ENCODE results near the gene RANBP9. TPM values are rescaled to one million over a fixed set of nuclear protein-coding genes. Genes with fewer than 3 reads are reported as not detected.

Gene RANBP9
- total RNA-seq, 1 donor from 2014 or later: 33.2 TPM

DNA sequence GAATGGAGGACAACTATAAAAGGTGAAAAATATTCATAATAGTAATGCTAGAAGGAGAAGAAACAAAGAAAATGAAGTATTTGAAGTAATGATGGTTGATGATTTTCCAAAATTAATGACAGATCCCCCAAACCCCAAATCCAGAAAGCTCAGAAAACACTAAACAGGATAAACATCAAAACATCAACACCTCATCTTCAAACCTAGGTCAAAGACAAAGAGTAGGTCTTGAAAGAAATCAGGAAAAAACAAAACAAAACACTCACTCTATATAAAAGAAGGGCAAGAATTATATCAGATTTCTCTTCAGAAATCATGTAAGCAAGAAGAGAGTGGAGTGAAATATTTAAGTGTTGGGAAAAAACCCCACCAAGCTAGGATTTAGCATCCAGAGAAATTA lies 38.7 kb downstream of the RANBP9 start:
- no peak for DNase-seq
- Histone ChIP-seq H3K4me3 (no peak overlapping the region), H3K9me3 (replicated peaks) (peaks cover 17% of the 10 kb centered on the region), H3K4me1 (peaks cover 24% of the 10 kb centered on the region), H3K36me3 (no peaks in the 10 kb centered on the region), H3K27ac (replicated peaks) (no peak overlapping the region), H3K27me3 (ENCODE audit: low read depth) (no peaks in the 10 kb centered on the region)
- TF ChIP-seq, protein P1, sequence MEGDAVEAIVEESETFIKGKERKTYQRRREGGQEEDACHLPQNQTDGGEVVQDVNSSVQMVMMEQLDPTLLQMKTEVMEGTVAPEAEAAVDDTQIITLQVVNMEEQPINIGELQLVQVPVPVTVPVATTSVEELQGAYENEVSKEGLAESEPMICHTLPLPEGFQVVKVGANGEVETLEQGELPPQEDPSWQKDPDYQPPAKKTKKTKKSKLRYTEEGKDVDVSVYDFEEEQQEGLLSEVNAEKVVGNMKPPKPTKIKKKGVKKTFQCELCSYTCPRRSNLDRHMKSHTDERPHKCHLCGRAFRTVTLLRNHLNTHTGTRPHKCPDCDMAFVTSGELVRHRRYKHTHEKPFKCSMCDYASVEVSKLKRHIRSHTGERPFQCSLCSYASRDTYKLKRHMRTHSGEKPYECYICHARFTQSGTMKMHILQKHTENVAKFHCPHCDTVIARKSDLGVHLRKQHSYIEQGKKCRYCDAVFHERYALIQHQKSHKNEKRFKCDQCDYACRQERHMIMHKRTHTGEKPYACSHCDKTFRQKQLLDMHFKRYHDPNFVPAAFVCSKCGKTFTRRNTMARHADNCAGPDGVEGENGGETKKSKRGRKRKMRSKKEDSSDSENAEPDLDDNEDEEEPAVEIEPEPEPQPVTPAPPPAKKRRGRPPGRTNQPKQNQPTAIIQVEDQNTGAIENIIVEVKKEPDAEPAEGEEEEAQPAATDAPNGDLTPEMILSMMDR (IDR thresholded peaks at IDR 0.05; ENCODE audit: borderline replicate concordance): no peak
- intact Hi-C loops (cut with micrococcal nuclease): no loop called here

GRCh38 chr6:13671548-13672127 lies 40.0 kb downstream of the RANBP9 start:
- Histone ChIP-seq H3K27ac (replicated peaks) (no peak overlapping the region), H3K9me3 (replicated peaks) (peaks cover 5% of the 10 kb centered on the region), H3K4me3 (no peak overlapping the region), H3K27me3 (ENCODE audit: low read depth) (no peaks in the 10 kb centered on the region), H3K36me3 (no peaks in the 10 kb centered on the region), H3K4me1 (peaks cover 35% of the 10 kb centered on the region)
- TF ChIP-seq, protein P1 (IDR thresholded peaks at IDR 0.05; ENCODE audit: borderline replicate concordance): no peak
- intact Hi-C loops (cut with micrococcal nuclease): no loop called here
- DNase-seq: no peak

DNA sequence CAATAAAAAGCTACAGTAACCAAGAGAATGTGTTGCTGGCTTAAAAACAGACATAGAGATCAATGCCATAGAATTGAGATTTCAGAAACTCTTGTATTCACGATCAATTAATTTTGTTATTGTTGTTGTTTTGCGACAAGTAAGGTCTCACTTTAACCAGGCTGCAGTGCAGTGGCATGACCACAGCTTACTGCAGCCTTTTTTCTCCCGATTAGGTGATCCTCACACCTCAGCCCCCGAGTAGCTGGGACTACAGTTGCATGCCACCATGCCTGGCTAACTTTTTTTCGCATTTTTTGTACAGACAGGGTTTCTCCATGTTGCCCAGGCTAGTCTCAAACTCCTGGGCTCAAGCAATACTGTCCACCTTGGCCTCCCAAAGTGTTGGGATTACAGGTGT lies 42.2 kb downstream of the RANBP9 start:
- peaks cover 48% of the 10 kb centered on the region for H3K4me1 ChIP-seq
- H3K27me3 ChIP-seq (ENCODE audit: low read depth): no peaks in the 10 kb centered on the region
- H3K36me3 ChIP-seq: no peaks in the 10 kb centered on the region
- H3K27ac ChIP-seq (replicated peaks): no peak overlapping the region
- H3K9me3 ChIP-seq (replicated peaks): no peaks in the 10 kb centered on the region
- DNase-seq: no peak
- intact Hi-C loops (cut with micrococcal nuclease): no loop called here
- TF ChIP-seq, protein P1 (IDR thresholded peaks at IDR 0.05; ENCODE audit: borderline replicate concordance): no peak
- no peak overlapping the region for H3K4me3 ChIP-seq

DNA sequence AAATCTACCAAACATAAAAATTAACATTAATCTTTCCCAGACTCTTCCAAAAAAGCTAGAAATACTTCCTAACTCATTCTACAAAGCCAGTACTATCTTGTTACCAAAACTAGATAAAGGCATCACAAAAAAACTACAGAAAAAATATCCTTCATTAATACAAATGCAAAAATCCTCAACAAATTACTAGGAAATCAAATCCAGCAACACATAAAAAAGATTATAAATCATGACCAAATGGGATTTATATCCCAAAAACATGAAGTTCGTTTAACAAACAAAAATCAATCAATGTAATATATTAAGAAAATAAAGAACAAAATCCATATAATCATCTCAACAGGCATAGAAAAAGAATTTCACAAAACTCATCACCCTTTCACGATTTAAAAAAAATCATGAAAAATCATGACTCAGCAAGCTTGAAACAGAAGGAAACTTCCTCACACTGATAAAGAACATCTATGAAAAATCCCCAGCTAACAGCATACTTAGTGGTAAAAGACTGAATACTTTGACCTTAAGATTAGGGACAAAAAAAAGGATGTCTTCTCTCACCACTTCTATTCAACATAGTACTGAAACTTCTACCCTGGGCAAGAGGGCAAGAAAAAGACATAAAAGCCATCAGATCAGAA lies 43.2 kb downstream of the RANBP9 start:
- Histone ChIP-seq H3K4me1 (peaks cover 55% of the 10 kb centered on the region), H3K4me3 (no peak overlapping the region), H3K27ac (replicated peaks) (no peak overlapping the region), H3K9me3 (replicated peaks) (no peaks in the 10 kb centered on the region), H3K36me3 (no peaks in the 10 kb centered on the region), H3K27me3 (ENCODE audit: low read depth) (no peaks in the 10 kb centered on the region)
- TF ChIP-seq, protein P1 (IDR thresholded peaks at IDR 0.05; ENCODE audit: borderline replicate concordance): no peak
- no peak for DNase-seq
- intact Hi-C loops (cut with micrococcal nuclease): no loop called here

GRCh38 chr6:13667655-13668054 lies 44.0 kb downstream of the RANBP9 start:
- H3K4me1 ChIP-seq: peaks cover 58% of the 10 kb centered on the region
- H3K4me3 ChIP-seq: no peak overlapping the region
- no peaks in the 10 kb centered on the region for H3K27me3 ChIP-seq (ENCODE audit: low read depth)
- intact Hi-C loops (cut with micrococcal nuclease): no loop called here
- H3K27ac ChIP-seq (replicated peaks): no peak overlapping the region
- no peaks in the 10 kb centered on the region for H3K9me3 ChIP-seq (replicated peaks)
- H3K36me3 ChIP-seq: no peaks in the 10 kb centered on the region
- no peak for DNase-seq
- TF ChIP-seq, protein P1 (IDR thresholded peaks at IDR 0.05; ENCODE audit: borderline replicate concordance): no peak
